HK-2 (cell line): Measurements from ENCODE around the gene KIF3B.
"Not testable (repeated sequence)": the region's sequence is repeated elsewhere in the genome, so short reads cannot be mapped to it uniquely, and the experiment has no call there.

Experiments
- DNase-seq: peaks from one replicate; pipeline ENCODE4 v3.0.0-alpha.2; 2018; ENCODE audit not compliant: unreplicated experiment

Gene KIF3B

DNA sequence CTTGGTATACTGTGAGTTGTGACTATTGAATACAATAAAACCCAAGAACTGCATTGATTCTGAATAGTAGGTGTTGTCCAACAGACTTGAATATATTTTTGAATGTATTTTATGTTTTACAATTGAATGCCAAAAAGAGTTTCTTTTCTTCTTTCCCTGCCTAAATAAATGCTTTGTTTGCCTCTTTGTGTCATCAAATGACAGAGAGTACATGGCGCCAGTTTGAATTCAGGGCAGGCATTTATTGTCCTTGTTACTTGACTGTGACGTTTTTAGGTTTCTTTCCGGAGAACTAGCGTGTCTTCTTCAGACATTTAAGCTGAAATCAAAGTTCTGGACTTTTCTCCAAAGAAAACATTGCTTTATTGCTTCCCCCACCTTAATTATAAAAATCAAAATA lies 16.6 kb downstream of the KIF3B start:
- no peak for DNase-seq

DNA sequence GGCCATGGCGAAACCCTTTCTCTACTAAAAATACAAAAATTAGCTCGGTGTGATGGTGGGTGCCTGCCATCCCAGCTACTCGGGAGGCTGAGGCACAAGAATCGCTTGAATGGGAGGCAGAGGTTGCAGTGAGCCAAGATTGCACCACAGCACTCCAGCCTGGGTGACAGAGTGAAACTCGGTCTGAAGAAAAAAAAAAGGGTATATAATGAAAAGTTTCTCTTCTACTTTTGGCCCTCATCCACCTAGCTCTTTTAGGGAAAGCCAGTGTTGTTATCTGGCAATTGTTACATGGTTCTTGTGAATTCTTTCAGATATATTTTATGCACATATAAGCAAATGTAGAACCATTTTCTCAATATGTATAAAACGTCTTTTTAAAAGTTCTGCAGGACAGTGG lies 19.0 kb downstream of the KIF3B start:
- no peak for DNase-seq

DNA sequence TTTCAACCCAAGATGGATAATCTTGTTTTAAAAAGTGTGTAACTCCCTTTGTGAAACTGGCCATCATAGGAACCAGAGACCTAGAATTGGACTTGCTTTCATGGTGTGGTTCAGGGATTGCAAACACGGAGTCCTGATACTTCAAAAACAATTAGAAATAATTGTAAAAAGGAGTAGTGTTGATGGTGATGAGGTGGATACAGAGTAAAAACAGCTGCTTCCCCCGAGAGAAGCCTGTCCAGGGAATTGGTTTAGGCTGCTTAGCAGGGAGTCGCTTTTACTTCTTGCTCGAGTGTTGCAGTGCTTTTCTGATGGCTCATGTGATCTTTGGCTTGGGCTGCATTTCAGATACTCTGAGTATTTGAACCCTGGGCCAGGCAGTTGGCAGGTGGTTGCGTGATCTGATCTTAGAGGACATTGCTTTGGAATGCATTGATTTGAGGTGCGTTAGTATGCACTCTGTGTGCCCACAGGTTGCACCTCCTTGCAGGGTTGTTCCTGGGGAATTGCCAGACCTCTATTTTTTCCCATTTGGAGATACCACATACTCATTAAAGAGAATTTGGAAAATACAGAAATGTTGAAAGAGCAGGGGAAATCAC lies 19.5 kb downstream of the KIF3B start:
- no peak for DNase-seq

DNA sequence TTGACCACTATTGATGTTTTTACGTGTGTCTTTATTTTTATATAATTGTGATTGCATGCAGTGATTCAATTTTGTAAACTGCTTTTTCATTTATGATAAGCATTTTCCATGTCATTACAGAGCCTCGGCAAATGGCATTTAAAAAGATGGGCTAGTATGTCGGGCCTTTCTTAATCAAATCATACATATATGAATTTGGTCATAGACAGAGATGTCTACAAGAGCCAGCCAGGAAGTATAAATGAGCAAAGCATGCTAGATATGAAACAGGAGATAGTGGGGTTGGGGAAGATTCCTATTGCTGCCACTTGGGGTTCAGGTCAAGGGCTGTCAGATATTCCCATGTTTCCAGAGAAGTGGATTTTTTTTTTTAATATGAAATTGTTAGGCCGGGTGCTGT lies 20.0 kb downstream of the KIF3B start:
- DNase-seq: no peak

DNA sequence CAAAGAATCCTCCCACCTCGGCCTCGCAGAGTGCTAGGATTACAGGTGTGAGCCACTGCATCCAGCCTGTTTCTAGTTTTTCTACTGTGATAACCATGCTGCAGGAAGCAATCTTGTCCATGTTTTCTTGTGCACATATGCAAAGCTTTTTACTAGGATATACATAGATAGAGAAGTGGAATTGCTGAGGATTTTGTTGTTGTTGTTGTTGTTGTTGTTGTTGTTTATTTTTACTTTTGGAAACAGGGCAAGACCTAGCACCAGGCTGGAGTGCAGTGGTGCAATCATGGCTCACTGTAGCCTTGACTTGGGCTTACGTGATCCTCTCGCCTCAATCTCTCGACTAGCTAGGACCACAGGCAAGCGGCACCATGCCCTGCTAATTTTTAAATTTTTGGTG lies 23.2 kb downstream of the KIF3B start:
- no peak for DNase-seq

DNA sequence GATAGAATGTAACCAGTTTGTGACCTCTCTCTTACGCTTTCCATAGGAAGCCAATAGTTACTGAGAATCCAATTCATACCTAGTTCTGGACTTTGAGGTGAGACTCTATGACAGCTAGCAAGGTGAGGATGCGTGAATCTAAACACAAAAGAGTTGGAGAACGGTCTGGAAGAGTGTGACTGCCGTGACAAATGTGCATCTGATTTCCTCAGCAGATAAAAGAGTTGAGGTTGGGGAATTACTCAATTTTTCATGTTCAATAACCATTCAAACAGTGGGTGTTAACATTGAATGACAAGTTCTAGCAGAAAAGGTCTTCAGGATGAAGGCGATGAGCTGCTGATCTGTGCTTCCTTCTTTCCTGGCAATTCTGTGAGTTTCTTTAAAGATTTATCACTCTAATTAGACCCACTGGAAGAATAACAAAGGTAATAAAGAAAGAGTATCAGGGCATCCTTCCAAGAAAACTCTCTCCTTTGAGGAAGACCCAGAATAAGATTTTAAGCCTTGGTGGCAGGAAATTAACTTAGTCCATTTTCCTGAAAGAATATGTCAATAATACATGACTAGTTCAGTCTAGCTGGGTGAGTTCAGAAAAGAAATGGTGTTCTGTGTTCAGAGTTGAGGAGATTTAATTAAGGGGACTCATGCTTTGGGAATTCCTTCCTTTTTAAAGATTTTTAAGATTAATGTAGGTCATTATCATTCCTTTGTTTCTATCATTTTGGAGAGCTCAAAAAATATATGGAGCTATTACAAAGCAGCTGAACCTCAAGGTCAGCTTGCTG lies 24.5 kb downstream of the KIF3B start:
- no peak for DNase-seq

DNA sequence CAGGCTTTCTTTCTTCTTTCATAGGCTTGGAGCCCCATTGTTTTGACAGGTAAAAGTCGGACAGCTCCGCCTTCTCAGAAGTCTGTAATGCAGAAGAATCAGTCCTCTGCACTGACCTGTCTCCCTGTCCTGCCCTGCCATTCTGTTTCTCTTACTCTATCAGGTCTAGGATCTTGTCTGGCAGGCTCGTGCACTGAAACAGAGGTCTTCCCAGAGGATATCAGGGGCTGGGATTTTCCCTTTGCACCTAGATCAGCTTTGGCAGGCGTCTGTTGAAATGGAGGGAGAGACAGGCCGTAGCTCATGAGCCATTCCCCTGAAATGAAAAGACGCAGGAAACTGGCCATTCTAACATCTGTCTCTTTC lies 25.0 kb downstream of the KIF3B start:
- DNase-seq: no peak

DNA sequence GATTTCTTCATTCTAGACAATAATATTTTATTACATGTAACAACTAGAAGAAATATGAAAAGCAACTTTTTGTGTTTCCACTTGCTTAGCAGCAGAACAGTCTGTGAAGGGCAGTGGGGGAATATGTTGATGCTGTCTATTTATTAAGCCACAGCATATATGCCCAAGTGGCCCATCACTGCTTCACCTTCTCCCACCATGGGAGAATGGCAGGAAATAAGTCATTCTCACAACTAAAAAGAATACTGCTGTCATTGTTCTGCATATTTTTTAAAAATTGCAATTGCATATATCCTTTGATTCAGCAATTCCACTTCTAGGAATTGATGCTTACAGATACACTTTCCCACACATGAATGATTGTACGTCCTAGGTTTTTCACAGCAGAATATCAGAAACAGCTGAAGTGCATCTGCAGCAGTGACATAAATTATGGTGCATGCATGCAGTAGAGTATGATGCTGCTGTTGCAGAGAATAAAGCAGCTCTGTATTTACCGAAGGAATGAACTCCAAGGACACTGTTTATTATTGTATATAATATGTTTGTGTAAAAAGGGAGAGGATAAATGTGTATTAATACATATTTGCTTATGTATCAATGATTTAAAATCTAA lies 26.8 kb downstream of the KIF3B start:
- no peak for DNase-seq

DNA sequence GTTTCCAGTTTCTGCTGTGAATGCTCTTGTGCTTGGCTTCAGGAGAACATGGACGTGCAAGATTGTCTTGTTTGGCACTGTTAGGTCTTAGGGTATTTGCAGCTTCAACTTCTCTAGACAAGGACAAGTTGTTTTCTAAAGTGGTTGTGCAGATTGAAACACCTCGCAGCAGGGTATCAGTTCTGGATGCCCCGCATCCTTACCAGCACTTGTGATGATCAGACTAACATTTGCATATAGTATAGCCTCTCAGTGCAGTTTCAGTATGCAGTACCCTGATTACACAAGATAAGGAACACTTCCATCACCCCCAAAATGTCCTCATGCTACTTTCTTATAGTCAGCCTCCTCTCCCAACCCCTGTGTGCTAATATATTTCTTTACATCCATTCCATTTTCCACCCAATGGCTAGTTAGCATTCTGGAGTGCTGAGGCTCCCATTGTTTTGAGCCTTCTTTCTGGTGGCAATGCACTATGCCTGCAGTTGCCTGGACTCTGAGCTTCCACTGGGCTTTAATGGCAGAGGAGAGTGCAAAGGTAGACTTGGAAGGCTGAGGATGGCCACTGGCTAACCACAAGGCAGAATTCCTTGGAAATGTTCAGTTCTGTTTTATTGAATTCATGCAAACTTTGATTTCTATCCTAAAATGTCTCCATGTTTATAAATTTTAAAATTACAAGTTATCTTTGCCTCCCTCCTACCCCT lies 35.4 kb downstream of the KIF3B start:
- DNase-seq: no peak

DNA sequence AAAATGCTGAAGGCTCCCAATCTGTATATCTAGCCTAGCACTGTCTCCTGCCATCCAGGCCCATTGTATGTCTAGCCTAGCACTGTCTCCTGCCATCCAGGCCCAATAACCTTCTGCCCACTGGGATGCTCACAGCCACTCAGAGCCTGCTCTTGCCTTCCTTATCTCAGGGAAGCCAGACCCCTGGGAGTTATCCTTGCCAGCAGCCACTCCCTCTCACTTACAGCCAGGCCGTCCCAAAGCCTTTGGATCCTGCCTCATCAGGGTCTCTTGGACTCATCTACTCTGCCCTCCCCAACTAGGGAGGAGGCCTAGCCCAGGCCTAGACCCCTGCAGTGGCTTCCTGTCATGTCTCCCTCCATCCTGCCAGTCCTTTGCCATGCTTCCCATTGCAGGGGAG lies 37.3 kb downstream of the KIF3B start:
- DNase-seq: no peak

DNA sequence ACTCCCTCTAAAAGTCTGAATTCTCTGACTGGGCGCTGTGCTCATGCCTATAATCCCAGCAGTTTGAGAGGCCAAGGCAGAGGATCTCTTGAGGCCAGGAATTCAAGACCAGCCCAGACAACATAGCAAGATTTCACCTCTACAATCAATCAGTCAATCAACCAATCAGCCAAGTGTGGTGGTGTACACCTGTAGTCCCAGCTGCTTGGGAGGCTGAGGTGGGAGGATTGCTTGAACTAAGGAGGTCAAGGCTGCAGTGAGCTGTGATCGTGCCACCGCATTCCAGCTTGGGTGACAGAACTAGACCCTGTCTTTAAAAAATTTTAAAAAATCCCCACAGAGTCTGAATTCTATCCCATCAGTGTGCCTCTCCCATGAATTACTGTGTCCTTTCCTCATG lies 37.9 kb downstream of the KIF3B start:
- DNase-seq: no peak

DNA sequence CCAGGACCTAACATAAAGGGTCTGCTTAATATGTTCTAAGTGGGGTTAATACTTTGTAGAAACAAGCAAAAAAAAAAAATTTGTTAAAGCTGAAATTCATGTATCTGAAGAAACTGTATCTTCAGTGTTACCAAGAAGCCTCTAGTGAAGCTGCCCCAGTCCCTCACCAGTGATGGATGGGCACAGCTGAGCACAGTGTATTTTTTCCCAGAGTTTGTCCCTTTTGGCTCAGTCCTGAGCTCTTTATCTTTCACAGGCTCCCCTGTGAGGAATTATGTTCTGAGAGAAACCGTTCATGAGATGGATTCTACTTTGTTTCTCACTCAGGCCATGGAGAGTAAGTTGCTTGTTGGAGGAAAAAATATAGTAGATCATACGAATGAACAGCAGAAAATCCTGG lies 38.4 kb downstream of the KIF3B start:
- DNase-seq: no peak

DNA sequence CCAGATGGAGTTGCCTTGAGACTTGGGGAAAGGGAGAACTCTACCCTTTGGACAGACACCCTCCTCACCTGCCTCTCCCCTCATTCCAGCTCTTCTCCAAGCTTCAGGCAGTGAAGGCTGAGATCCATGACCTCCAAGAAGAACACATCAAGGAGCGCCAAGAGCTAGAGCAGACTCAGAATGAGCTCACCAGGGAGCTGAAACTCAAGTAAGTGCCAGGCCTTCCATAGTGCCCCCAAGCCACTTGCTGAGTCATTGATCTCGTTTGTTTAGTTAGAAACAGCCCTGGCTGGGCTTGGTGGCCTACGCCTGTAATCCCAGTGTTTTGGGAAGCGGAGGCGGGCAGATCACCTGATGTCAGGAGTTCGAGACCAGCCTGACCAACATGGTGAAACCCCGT lies 39.2 kb downstream of the KIF3B start:
- no peak for DNase-seq

DNA sequence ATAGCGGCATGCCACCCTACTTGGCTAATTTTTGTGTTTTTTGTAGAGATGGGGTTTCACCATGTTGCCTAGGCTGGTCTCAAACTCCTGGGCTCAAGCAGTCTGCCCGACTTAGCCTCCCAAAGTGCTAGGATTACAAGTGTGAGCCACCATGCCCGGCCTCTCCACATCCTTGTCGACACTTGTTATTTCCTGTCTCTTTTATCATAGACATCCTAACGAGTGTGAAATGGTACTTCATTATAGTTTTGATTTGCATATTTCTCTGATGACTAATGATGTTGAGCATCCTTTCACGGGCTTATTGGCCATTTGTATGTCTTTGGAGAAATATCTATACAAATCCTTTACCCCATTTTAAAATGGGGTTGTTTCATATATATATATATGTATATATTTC lies 41.6 kb downstream of the KIF3B start:
- DNase-seq: no peak

DNA sequence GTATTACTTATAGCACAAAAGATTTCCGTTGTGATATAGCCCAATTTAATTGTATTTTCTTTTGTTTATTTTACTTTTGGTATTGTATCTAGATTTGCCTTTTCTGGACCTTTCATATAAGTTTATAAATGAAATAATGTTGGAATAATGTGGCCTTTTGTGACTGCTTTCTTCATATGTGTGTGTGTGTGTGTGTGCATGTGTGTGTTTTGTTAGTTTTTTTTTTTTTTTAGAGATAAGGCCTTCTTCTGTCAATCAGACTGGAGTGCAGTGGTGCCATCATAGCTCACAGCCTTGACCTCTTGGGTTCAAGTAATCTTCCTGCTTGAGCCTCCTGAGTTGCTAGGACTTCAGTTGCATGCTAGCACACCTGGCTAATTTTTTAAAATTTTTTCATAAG lies 42.9 kb downstream of the KIF3B start:
- no peak for DNase-seq

DNA sequence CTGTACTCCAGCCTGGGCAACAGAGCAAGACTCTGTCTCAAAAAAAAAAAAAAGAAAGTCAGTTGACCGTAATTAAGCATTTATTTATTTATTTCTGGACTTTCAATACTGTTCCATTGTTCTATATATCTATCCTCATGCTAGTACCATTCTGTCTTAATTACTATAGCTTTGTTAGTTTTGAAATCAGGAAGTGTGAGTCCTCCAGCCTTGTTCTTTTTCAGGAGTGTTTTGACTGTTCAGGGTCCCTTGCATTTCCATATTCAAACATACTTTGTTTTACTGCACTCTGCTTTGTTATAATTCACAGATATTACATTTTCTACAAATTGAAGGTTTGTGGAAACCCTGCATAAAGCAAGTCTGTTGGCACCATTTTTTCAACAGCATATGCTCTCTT lies 43.9 kb downstream of the KIF3B start:
- no peak for DNase-seq

DNA sequence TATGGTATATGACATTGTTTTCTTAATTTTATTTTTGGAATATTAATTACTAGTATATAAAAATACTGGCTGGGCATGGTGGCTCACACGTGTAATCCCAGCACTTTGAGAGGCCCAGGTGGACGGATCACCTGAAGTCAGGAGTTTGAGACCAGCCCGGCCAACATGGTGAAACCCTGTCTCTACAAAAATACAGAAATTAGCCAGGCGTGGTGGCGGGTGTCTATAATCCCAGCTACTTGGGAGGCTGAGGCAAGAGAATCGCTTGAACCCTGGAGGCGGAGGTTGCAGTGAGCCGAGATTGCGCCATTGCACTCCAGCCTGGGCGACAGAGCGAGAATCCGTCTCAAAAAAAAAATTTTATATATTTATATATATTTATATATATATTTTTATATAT lies 44.8 kb downstream of the KIF3B start:
- not testable (repeated sequence) for DNase-seq

DNA sequence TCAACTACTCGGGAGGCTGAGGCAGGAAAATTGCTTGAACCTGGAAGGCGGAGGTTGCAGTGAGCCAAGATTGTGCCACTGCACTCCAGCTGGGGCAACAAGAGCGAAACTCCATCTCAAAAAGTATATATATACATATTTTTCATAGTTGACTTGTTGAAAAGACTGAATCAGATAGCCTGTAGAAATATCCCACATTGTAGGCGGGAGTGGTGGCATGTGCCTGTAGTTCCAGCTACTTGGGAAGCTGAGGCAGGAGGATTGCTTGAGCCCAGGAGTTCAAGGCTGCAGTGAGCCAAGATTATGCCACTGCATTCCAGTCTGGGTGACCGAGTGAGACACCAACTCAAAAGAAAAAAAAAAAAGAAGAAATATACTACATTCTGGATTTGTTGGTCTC lies 46.3 kb downstream of the KIF3B start:
- DNase-seq: not testable (repeated sequence)

DNA sequence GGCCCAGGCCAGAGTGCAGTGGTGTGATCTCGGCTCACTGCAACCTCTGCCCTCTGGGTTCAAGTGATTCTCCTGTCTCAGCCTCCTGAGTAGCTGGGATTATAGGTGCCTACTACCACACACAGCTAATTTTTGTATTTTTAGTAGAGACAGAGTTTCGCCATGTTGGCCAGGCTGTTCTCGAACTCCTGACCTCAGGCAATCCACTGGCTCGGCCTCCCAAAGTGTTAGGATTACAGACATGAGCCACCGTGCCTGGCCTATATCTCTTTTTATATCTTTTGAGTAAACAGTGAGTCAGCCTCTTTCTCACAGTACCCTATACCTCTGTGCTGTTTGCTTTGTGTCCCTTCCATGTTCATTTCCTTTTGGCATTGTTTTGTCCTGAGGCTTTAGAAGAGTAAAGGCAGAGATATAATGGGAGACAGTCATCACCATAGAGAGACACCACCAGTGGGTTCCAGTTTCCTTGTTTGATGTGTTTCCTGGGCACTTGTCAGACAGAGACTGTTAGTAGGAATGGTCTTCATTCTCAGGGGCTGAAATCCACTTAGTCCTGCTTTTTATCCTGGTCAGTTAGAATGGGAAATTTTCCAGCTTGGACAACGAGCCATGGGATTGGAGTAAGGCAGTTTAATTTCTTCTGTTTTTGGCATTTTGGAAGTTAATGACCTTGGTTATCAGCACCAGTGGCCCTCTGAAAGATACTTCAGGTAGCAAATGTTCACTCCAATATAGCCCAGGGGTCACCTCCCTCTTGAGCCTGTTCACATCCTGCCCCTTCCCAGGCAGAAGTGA lies 48.5 kb downstream of the KIF3B start:
- DNase-seq: no peak

DNA sequence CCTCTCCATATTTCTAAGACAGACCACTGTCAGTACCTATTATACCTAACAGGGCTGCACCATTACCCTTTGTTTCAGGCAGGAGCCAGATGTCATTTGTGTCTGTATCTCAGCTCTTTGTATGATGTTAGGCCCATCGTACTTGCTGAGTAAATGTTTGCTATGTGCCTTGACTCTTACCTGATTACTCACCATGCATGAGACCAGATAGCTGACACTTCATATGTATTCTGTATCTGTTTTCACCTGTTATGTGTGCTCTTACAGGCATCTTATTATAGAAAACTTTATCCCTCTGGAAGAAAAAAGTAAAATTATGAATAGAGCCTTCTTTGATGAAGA lies 49.0 kb downstream of the KIF3B start:
- no peak for DNase-seq

DNA sequence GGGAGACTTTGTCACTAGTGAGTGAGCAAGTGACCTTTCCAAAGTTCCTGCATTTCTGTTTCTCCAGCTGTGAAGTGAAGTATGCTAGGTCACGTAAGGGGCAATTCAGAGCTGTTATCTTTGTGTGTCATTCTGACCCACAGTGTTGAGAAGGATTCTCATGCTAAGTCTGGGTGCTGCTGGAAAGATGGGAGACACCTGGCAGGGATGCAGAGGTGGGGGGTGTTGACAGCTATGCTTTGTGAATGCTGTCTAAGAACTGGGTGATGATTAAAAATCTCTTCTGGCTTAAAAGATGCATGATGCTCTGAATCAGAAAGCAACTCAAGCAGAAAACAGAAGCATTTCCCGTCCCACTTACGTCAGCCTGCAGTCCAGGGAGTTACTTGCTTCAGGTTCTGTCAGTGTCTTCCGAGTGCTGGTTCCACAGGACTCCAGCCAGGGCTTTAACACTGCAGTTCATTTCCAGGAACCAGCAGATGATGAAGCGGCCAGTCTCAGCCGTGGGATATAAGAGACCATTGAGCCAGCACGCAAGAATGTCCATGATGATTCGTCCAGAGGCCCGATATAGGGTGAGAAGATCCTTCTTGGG lies 49.7 kb downstream of the KIF3B start:
- peak; percentile 14 for DNase-seq
